ENCODE data around the gene MCTP2. TPM values are rescaled to one million over a fixed set of nuclear protein-coding genes. Genes with fewer than 3 reads are reported as not detected.

The MCTP2 gene
- total and polyA plus RNA-seq, 12 donors, result 0.24 to 8.3 (median 0.89) TPM

DNA sequence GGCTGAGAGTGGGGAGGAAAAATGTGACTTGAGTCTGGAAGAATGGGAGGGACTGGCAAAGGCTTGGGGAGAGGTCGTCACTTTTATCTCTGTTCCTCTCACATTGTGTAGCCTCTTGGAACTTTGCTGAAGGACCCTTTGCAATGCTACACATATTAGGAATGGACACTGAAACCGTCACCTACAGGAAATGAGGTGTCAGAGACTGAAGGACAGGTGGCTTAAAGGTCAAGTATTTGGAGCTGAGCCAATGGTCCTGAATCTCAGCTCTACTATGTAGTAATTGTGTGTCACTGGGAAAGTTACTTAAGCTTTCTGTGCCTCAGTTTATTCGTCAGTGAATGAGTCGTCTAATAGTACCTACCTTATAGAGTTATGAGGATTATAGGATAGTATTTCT is 14.7 kb downstream of the MCTP2 start:
- H3K27me3 ChIP-seq, result peaks cover 0 to 2% (median 0%) of the 10 kb centered on the region in 7 donors
- DNase-seq, result no peak
- intact Hi-C loops (cut with DNase I), result loop anchor here in 1 of 10 donors (10.0 kb wide), 1 partner anchor 69 kb away; no protein-coding TSS in a partner anchor
- no peak for ATAC-seq
- H3K36me3 ChIP-seq, result no peaks in the 10 kb centered on the region
- H3K9me3 ChIP-seq, result no peaks in the 10 kb centered on the region
- no peak for TF ChIP-seq CTCF (IDR thresholded peaks at IDR 0.05)
- H3K4me3 ChIP-seq, result no peak overlapping the region
- H3K27ac ChIP-seq, result no peak overlapping the region
- 60 to 63% methylated on average over 4 of the region's 4 CpGs for WGBS, 2 donors
- H3K4me1 ChIP-seq, result peaks cover 0 to under 1% (median 0%) of the 10 kb centered on the region in 9 donors

- no peak for DNase-seq
- no peak for TF ChIP-seq CTCF (IDR thresholded peaks at IDR 0.05)
- 79 to 80% methylated on average over 7 of the region's 7 CpGs for WGBS, 2 donors
Measured at GRCh38 chr15:94247789-94248638, 16.7 kb downstream of the MCTP2 start.

DNA sequence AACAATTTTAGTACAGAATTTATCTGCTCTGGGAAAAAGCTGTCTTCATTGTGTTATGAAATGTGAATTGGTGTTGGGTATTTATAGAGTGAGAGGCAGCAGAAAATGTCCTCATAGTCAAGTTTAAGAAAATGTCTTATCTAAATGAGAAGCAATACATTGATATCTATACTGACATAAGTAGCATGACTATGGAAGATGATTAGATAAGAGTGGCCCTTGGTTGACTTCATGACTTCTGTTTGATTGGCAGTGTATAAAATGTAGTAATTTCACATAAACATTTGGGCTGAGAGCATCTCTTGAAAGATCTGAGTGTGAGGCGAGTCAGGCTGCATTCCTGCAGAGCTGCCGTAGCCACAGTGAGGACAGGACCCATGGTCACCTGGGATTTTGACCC is 19.4 kb downstream of the MCTP2 start:
- ATAC-seq, result no peak
- Histone ChIP-seq H3K4me1 (peaks cover 0 to 20% (median 0%) of the 10 kb centered on the region in 9 donors), H3K36me3 (no peaks in the 10 kb centered on the region), H3K9me3 (peaks cover 0 to 6% (median 0%) of the 10 kb centered on the region in 11 donors), H3K4me3 (no peak overlapping the region), H3K27ac (no peak overlapping the region), H3K27me3 (peaks cover 0 to 7% (median 0%) of the 10 kb centered on the region in 7 donors)
- no peak for DNase-seq
- intact Hi-C loops (cut with DNase I), result loop anchor here in 1 of 10 donors (5.0 kb wide), 1 partner anchor 52 kb away; no protein-coding TSS in a partner anchor
- no peak for TF ChIP-seq CTCF (IDR thresholded peaks at IDR 0.05)
- 61 to 72% methylated on average over 2 of the region's 2 CpGs for WGBS, 2 donors

More at GRCh38 chr15:94247789-94248638, 16.7 kb downstream of the MCTP2 start:
- no peak for ATAC-seq
- H3K27ac ChIP-seq, result no peak overlapping the region
- intact Hi-C loops (cut with DNase I), result loop anchor here in 1 of 10 donors (10.0 kb wide), 1 partner anchor 67 kb away; no protein-coding TSS in a partner anchor
- peaks cover 0 to 6% (median 0%) of the 10 kb centered on the region in 11 donors for H3K9me3 ChIP-seq
- H3K36me3 ChIP-seq, result no peaks in the 10 kb centered on the region
- peaks cover 0 to 9% (median 0%) of the 10 kb centered on the region in 9 donors for H3K4me1 ChIP-seq
- H3K27me3 ChIP-seq, result peaks cover 0 to 7% (median 0%) of the 10 kb centered on the region in 7 donors
- H3K4me3 ChIP-seq, result no peak overlapping the region

DNA sequence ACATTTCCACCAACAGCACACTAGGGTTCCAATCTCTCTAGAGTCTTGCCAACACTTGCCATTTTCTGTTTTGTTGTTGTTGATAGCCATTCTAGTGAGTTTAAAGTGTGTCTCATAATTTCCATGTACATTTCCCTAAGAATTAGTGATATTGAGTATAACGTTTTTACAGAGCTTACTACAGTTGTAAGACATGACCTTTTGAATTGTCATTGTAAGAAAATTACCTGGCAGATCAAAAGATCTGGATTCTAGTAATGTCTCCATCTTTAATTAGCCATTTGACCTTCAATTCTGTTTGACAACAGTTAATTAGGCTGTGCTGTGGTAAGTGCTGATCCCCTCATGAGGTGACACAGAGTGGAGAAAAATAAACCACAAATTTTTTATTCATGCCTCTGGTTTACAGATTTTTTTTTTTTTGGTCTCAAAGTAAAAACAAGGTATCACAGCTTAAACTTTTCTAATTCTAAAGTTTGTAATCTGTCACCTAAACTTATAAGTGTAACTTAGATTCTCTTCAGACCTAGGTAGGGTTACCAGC is 20.9 kb downstream of the MCTP2 start:
- H3K36me3 ChIP-seq, result no peaks in the 10 kb centered on the region
- H3K9me3 ChIP-seq, result peaks cover 0 to 6% (median 0%) of the 10 kb centered on the region in 11 donors
- peaks cover 0 to 31% (median 0%) of the 10 kb centered on the region in 9 donors for H3K4me1 ChIP-seq
- no peak overlapping the region for H3K27ac ChIP-seq
- H3K27me3 ChIP-seq, result peaks cover 0 to 7% (median 0%) of the 10 kb centered on the region in 7 donors
- DNase-seq, result no peak
- no peak overlapping the region for H3K4me3 ChIP-seq
- intact Hi-C loops (cut with DNase I), result loop anchor here in 1 of 10 donors (5.0 kb wide), 1 partner anchor 50 kb away; no protein-coding TSS in a partner anchor
- 65 to 68% methylated on average over 1 of the region's 1 CpG for WGBS, 2 donors
- no peak for TF ChIP-seq CTCF (IDR thresholded peaks at IDR 0.05)
- ATAC-seq, result no peak

Measured in heart right ventricle (tissue), 16 donors.